PC-3 (cell line): ENCODE measurements around the gene FAM168A. TPM values are rescaled to one million over a fixed set of nuclear protein-coding genes. Genes with fewer than 3 reads are reported as not detected.

Experiments used
- ATAC-seq: fragments of 200-7000 bp; cut with Tn5 transposase; 2 replicates; pipeline ENCODE4 v1.9.1; 2020; ENCODE audit warnings: mild to moderate bottlenecking, moderate library complexity
- BruUV-seq: library from RNA; stranded (reverse); fragments of 400-500 nt; replicated peaks from 2 replicates; lab custom pipeline; 2021; lab: Mats Ljungman, UMichigan
- CTCF ChIA-PET: fragments of 300-600 bp; sonication (Branson Sonifier 250); formaldehyde crosslinking; loops from one replicate; lab custom pipeline; 2022; ENCODE audit warnings: antibody characterized with exemption; lab: Charles Lee
- POLR2A ChIA-PET: fragments of 300-600 bp; sonication (Branson Sonifier 250); formaldehyde crosslinking; loops from one replicate; lab custom pipeline; 2022; ENCODE audit warnings: antibody characterized with exemption; ENCODE audit not compliant: unreplicated experiment; lab: Charles Lee
- DNase-seq: peaks from one replicate; pipeline ENCODE4 v3.0.0-alpha.2; 2015
- H2AFZ ChIP-seq: fragments of 300-600 bp; sonication (generic); 2 replicates; pipeline ENCODE4 v1.6.0; 2016; ENCODE audit warnings: antibody characterized with exemption, low read length
- H3F3A ChIP-seq: fragments of 300-600 bp; sonication (generic); one replicate; pipeline ENCODE4 v1.6.0; 2017; ENCODE audit warnings: antibody characterized with exemption, low read length, control low read depth, mild to moderate bottlenecking; ENCODE audit not compliant: unreplicated experiment
- H3K27ac ChIP-seq: fragments of 300-600 bp; sonication (generic); 2 replicates; pipeline ENCODE4 v1.5.1; 2016; ENCODE audit warnings: mild to moderate bottlenecking, low read length
- H3K27me3 ChIP-seq: fragments of 300-600 bp; sonication (generic); 2 replicates; pipeline ENCODE4 v1.6.1; 2016; ENCODE audit warnings: low read length, mixed read lengths
- H3K36me3 ChIP-seq: fragments of 300-600 bp; sonication (generic); 2 replicates; pipeline ENCODE4 v1.6.1; 2016; ENCODE audit warnings: low read depth, mixed run types, low read length, mixed read lengths
- H3K4me1 ChIP-seq: fragments of 300-600 bp; sonication (generic); 2 replicates; pipeline ENCODE4 v1.5.1; 2016; ENCODE audit warnings: low read length; ENCODE audit not compliant: insufficient read depth
- H3K4me2 ChIP-seq: fragments of 300-600 bp; sonication (generic); 2 replicates; pipeline ENCODE4 v1.6.0; 2016; ENCODE audit warnings: low read length
- H3K4me3 ChIP-seq: fragments of 300-600 bp; sonication (generic); 2 replicates; pipeline ENCODE4 v1.5.1; 2016; ENCODE audit warnings: mild to moderate bottlenecking, low read length, mixed read lengths
- H3K79me2 ChIP-seq: fragments of 300-600 bp; sonication (generic); 2 replicates; pipeline ENCODE4 v1.6.1; 2017; ENCODE audit warnings: low read length, mixed read lengths
- H3K9ac ChIP-seq: fragments of 300-600 bp; sonication (generic); 2 replicates; pipeline ENCODE4 v1.6.0; 2016; ENCODE audit warnings: mild to moderate bottlenecking, low read length
- H3K9me2 ChIP-seq: fragments of 300-600 bp; sonication (generic); replicated peaks from 2 replicates; pipeline ENCODE4 v1.6.1; 2016; ENCODE audit warnings: mixed run types, low read length, mixed read lengths
- H3K9me3 ChIP-seq: fragments of 300-600 bp; sonication (generic); 2 replicates; pipeline ENCODE4 v1.6.1; 2016; ENCODE audit warnings: low read length, mixed read lengths
- H4K20me1 ChIP-seq: fragments of 300-600 bp; sonication (generic); 2 replicates; pipeline ENCODE4 v1.6.1; 2016; ENCODE audit warnings: low read length, mixed read lengths
- CTCF ChIP-seq: fragments of 300-600 bp; sonication (generic); conservative IDR thresholded peaks from 2 replicates; pipeline ENCODE4 v1.5.1; 2017; ENCODE audit warnings: antibody characterized with exemption, low read depth, mild to moderate bottlenecking, low read length
- EZH2 ChIP-seq: fragments of 300-600 bp; sonication (generic); IDR thresholded peaks from one replicate; pipeline ENCODE4 v1.6.1; 2017; ENCODE audit warnings: antibody characterized with exemption, mild to moderate bottlenecking, low read length; ENCODE audit not compliant: unreplicated experiment
- EZH2phosphoT487 ChIP-seq: fragments of 300-600 bp; sonication (generic); IDR thresholded peaks from 2 replicates; pipeline ENCODE4 v1.6.1; 2018; ENCODE audit warnings: mild to moderate bottlenecking, antibody characterized with exemption, low read length, borderline replicate concordance
- intact Hi-C: fragments of 100-400 bp; cut with micrococcal nuclease; formaldehyde crosslinking; loops from 2 replicates; pipeline ENCODE4 v1.9.0; 2023
- total RNA-seq: library from RNA; depleted of rRNA; stranded (reverse); fragments of >200 nt; gene quantifications from 2 replicates; pipeline ENCODE4 v1.2.3, GENCODE V29; 2014

Gene FAM168A
- total RNA-seq, 1 experiment from 2014 or later: 24.5 TPM

GRCh38 chr11:73537969-73538368 lies 59.9 kb downstream of the FAM168A start:
- BruUV-seq: no TSS peak
- no peak overlapping the region for H3K4me2 ChIP-seq

DNA sequence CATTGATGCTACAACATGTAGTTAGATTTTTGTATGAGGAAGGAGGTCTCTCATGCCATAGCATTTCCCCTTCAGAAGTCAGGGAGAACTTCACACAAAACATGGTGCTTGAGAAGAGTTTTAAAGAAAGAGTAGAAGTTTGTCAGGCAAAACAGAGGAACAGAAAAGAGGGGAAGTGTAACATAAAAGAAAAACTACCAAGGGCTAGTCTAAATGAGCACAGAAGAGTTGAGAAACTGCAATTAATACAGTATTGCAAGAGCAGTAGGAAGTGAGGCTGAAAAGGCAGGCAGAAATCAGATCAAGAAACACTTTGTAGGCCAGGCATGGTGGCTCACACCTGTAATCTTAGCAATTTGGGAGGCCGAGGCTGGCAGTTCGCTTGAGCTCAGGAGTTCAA lies 61.0 kb downstream of the FAM168A start:
- H3K79me2 ChIP-seq: no peaks in the 10 kb centered on the region
- CTCF ChIA-PET: no interaction called here

More at GRCh38 chr11:73537969-73538368, 59.9 kb downstream of the FAM168A start:
- ChIA-PET POLR2A (no interaction called here), CTCF (no interaction called here)
- Histone ChIP-seq H3K9ac (no peak overlapping the region), H3K27ac (no peak overlapping the region), H3F3A (no peaks in the 10 kb centered on the region), H3K79me2 (no peaks in the 10 kb centered on the region), H3K27me3 (no peaks in the 10 kb centered on the region), H3K9me3 (no peaks in the 10 kb centered on the region), H3K9me2 (no peaks in the 10 kb centered on the region), H3K36me3 (no peaks in the 10 kb centered on the region), H3K4me3 (no peak overlapping the region), H4K20me1 (peaks cover 5% of the 10 kb centered on the region; the same call in 1 of the 2 replicates), H2AFZ (no peak overlapping the region), H3K4me1 (no peaks in the 10 kb centered on the region)
- no peak for DNase-seq
- intact Hi-C loops: no loop called here
- ATAC-seq: no peak
- no peak for TF ChIP-seq EZH2phosphoT487
- TF ChIP-seq EZH2: no peak
- TF ChIP-seq CTCF: no peak

More for the DNA sequence above, 61.0 kb downstream of the FAM168A start:
- POLR2A ChIA-PET: no interaction called here
- no peak for ATAC-seq
- no peak for DNase-seq
- H3K27me3 ChIP-seq: no peaks in the 10 kb centered on the region
- no peaks in the 10 kb centered on the region for H3K9me2 ChIP-seq
- H4K20me1 ChIP-seq: peaks cover 5% of the 10 kb centered on the region; the same call in 1 of the 2 replicates
- no peak overlapping the region for H3K4me3 ChIP-seq
- no peak for TF ChIP-seq EZH2phosphoT487
- TF ChIP-seq EZH2: no peak
- TF ChIP-seq CTCF: no peak
- H3K4me1 ChIP-seq: no peaks in the 10 kb centered on the region
- H3K9ac ChIP-seq: no peak overlapping the region
- BruUV-seq: no TSS peak
- no peak overlapping the region for H2AFZ ChIP-seq
- intact Hi-C loops: no loop called here
- H3K4me2 ChIP-seq: no peak overlapping the region
- no peaks in the 10 kb centered on the region for H3K36me3 ChIP-seq
- H3K27ac ChIP-seq: no peak overlapping the region
- H3F3A ChIP-seq: no peaks in the 10 kb centered on the region
- H3K9me3 ChIP-seq: no peaks in the 10 kb centered on the region
